Thoracic aorta endothelial cell (primary cell): ENCODE results near the gene STX4. TPM values are rescaled to one million over a fixed set of nuclear protein-coding genes. Genes with fewer than 3 reads are reported as not detected.

Experiments used
- total RNA-seq: library from RNA; depleted of rRNA; stranded (reverse); fragments of >200 nt; gene quantifications from 2 replicates; pipeline ENCODE4 v1.2.3, GENCODE V29; 2012

STX4 gene, protein sequence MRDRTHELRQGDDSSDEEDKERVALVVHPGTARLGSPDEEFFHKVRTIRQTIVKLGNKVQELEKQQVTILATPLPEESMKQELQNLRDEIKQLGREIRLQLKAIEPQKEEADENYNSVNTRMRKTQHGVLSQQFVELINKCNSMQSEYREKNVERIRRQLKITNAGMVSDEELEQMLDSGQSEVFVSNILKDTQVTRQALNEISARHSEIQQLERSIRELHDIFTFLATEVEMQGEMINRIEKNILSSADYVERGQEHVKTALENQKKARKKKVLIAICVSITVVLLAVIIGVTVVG
- 22.2 and 26.3 TPM in 2 replicates for total RNA-seq

DNA sequence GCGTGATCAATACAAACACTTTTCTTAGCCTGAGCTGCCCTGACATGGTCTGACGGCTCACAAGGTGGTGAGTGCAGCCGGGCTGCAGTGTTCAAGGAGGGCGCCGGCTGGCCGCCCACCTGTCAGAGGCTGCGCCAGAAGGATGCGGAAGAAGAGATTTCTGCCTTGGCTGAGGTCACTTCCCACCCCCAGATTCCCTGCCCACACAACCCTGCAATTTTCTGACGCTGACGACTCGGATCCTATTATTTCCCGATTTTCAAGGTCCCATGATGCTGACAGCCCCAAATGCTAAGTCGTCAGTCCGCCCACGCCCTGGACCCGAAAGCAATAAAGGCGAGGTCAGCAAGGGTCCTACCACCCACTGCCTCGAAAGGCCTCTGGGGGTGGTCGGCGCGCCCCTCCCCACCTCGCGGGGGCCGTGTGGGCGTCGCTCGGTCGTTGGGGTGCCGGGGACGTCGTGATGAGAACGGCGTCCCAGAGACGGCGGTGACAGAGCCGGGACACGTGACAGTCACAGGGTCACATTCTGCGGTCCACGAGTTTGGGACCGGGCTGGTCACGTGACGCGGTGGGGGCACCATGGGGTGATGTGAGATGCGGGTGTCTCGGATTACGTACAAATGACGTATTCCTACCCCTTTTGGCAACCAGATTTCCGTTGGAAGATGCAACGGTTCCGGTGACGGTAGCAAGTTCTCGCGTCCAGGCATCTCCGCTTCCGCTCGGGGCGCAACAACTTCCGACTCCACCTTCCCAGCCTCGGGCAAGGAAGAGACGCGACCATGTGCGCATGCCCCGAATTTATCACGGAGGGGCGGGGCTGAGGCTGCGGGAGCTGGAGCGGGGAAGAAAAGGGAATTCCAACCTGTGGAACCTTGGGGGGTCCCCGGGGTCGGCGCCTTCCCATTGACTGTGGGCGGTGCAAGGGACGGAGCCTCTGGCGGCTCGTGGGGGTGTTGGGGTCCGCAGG is at the start of gene STX4:
TSS of gene STX4 (plus strand) at position 823 of the 973 bp plus-strand sequence. CDS start 248 bp downstream, outside the sequence.

GRCh38 chr16:30984669-30985400 is 48.5 kb upstream of the STX4 start, which contains the start of gene HSD3B7:
TSS of gene HSD3B7 (plus strand) at chr16:30985207. CDS start at chr16:30985659, 452 bp downstream.

DNA sequence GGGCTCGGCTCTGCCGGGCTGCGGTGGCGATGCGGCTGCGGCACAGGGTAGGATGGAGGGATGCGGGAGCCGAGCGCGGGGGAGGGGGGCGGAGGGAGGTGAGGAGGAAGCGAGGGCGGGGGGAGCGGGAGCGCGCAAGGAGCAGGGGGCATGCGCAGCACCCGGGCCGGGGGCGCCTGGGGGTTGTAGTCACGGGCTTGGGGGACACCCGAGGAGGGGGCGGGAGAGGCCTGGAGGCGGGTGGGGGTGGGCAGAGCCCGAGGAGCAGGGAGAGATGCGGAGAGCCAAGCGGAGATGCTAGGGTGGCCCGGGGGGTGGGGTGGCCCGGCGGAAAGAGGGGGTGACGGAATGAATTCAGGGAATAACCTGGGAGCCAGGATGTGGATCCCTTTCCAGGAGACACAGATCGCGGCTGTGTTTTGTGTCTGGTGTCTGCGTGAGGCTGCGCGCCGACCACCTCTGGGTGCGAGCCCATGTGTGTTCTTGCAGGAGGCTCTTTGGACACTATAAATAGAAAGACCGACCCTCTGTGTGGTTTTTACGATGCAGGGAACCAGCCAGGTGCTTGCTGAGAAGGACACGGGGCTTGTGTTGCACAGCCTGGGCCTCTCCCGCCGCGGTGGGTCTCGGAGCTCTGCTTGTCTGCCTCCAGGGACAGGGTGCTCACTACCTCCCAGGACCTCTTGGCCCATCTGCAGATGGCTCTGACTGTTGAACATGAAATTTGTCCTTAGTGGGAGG is 22.6 kb upstream of the STX4 start, which contains the start of gene STX1B:
TSS of gene STX1B (minus strand) at position 54 of the 741 bp plus-strand sequence. CDS start 242 bp downstream, outside the sequence.

DNA sequence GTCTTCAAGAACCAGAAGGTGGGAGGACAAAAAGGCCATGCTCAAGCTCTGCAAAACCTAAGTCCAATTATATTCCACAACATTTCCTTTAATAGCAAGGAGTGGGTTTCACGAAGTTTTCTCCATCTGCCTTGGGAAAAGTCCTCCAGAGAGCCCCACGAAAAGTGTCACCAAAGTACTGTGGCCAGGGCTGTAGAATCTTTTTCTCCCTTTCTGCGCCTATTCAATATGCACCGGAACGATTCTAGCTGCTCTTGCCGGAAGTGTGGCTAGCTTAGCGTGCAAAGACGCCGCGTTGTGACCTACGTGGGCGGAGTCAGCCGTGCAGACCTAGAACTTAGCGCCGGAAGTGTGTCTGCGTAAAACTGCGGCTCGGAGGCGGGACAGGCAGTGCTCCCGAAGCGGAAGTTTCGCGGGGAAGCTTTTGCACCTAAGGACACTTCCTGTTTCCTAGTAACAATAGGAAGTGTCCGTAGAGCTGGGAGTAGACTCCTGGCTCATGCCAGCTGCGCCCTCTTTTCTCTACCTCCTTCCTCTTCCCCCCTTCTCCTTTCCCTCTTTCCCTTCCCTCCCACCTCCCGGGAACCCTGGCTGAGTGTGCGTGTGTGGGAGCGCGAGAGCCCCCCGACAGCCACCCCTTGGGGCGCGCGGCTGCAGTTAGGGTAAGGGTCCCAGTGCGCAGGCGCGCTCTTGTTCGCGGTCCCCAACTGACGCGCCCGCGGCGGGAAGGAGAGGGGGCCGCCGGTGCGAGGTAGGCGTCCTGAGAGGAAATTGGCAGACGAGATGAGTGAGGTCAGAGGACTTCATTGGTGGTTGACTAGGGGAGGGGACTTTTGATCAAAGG is 40.8 kb downstream of the STX4 start, which contains the start of the genes ZNF646 and ZNF668:
TSS of gene ZNF646 (plus strand) at position 453 of the 844 bp plus-strand sequence. CDS start 1,903 bp downstream, outside the sequence.
TSS of gene ZNF668 (minus strand) at position 271 of the 844 bp plus-strand sequence. CDS start 9,781 bp downstream, outside the sequence.

DNA sequence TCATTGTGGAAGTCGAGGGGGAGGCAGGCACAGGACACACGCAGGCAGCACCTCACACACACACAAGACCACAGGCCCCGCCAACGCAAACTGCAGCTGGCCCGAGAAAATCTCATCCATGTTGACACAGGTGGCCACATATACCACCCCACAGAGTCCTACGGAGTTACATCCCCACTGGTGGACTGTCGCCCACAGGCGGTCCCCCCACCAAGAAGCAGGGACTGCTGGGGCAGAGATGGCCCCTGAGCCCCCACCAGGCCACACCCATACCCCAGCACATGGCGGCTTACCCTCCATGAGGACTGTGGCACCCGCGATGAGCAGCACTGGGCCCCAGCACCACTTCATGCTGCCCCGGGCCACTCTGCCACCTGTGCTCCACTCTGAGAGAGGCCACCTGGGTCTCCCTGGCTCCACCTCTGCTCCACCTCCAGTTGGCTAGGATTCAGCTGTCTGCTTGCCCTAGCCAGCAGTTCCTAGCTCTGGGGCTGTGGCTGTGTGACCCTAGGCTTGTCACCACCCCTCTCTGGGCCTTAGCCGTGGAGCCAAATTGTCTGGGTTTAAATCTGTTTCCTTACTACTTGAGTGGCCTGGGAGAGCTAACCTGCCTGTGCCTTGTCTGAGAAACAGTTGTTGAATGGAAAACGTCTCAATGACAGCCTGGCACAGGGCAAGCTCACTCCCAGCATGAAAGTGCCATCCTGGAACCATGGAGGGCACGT is 55.3 kb downstream of the STX4 start, which contains the start of gene PRSS53:
TSS of gene PRSS53 (minus strand) at position 485 of the 725 bp plus-strand sequence. CDS start at position 351, 134 bp downstream.

Other genes starting within 250 kb of the STX4 start
- 10.6 and 11.6 TPM in 2 replicates for gene ZNF629, start 246.4 kb upstream of the STX4 start, total RNA-seq
- gene BCL7C, start 139.5 kb upstream of the STX4 start, total RNA-seq, result 21.2 and 25.9 TPM in 2 replicates
- 0.13 and 0.14 TPM in 2 replicates for gene CTF1, start 136.9 kb upstream of the STX4 start, total RNA-seq
- gene FBXL19, start 110.0 kb upstream of the STX4 start, total RNA-seq, result 20.6 and 33.5 TPM in 2 replicates
- 13.0 and 16.7 TPM in 2 replicates for gene ORAI3, start 84.5 kb upstream of the STX4 start, total RNA-seq
- 7.0 and 7.8 TPM in 2 replicates for gene SETD1A, start 75.8 kb upstream of the STX4 start, total RNA-seq
- gene HSD3B7, start 48.4 kb upstream of the STX4 start, total RNA-seq, result 3.7 and 4.7 TPM in 2 replicates
- 0.27 and 0.36 TPM in 2 replicates for gene STX1B, start 22.9 kb upstream of the STX4 start, total RNA-seq
- 6.6 and 8.9 TPM in 2 replicates for gene ZNF668, start 40.7 kb downstream of the STX4 start, total RNA-seq
- 12.2 and 15.3 TPM in 2 replicates for gene ZNF646, start 40.9 kb downstream of the STX4 start, total RNA-seq
- 1.1 and 1.5 TPM in 2 replicates for gene PRSS53, start 55.4 kb downstream of the STX4 start, total RNA-seq
- 65.3 and 77.1 TPM in 2 replicates for gene VKORC1, start 61.2 kb downstream of the STX4 start, total RNA-seq
- 42.0 and 51.4 TPM in 2 replicates for gene BCKDK, start 74.8 kb downstream of the STX4 start, total RNA-seq
- gene KAT8, start 84.1 kb downstream of the STX4 start, total RNA-seq, result 24.1 and 31.4 TPM in 2 replicates
- gene PRSS8, start 102.2 kb downstream of the STX4 start, total RNA-seq, result not detected in 2 replicates
- 0.13 and 0.14 TPM in 2 replicates for gene PRSS36, start 116.5 kb downstream of the STX4 start, total RNA-seq
- gene FUS, start 146.6 kb downstream of the STX4 start, total RNA-seq, result 87.8 and 92.3 TPM in 2 replicates
- gene PYCARD, start 169.2 kb downstream of the STX4 start, total RNA-seq, result 28.4 and 51.2 TPM in 2 replicates
- not detected in 2 replicates for gene TRIM72, start 180.6 kb downstream of the STX4 start, total RNA-seq
- not detected in 2 replicates for gene PYDC1, start 183.6 kb downstream of the STX4 start, total RNA-seq
- gene ITGAM, start 226.4 kb downstream of the STX4 start, total RNA-seq, result not detected in 2 replicates